KBM-7 (cell line): ENCODE results near the gene CCDC127.

Experiments used
- DNase-seq: peaks from one replicate; pipeline ENCODE4 v3.0.0-alpha.2; 2015
- in situ Hi-C: fragments of 300-500 bp; cut with MboI; formaldehyde crosslinking; loops from 2 replicates; pipeline ENCODE4 v1.14.3; 2020; ENCODE audit warnings: low sequenced_read_pairs, low pct_unique_long_range_greater_than_20kb, mixed read lengths

The CCDC127 gene

DNA sequence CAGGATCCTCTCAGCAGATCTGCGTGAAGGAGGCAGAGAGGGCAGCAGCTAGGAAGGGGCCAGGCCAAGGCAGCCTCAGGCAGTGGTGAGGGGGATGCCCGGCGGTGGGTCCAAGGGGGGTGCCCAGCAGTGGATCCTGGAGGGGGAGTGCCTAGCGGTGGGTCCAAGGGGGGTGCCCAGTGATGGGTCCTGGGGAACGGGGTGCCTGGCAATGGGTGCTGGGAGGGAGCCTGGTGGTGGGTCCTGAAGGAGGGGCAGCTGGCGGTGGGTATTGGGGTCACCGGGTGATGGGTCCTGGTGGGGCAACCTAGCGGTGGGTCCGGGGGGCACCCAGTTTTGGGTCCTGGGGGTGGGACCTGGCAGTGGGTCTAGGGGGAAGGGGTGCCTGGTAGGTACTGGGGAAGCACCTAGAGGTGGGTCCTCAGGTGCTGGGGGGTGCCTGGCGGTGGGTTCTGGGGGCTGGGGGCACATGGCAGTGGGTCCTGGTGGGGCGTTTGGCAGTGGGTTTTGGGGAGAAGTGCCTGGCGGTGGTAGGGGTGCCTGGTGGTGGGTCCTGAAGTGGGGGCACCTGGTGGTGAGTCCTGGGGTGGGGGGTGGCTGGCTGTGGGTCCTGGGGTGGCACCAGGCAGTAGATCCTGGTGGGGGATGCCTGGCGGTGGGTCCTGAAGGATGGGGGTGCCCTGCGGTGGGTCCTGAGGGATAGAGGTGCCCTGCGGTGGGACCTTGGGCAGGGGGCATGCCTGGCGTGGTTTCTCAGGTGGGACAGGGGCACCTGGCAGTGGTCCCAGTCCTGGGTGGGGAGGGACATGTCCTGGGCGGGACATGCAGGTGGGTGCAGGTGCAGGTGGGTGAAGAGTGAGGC is 24.8 kb downstream of the CCDC127 start:
- in situ Hi-C loops: no loop called here

DNA sequence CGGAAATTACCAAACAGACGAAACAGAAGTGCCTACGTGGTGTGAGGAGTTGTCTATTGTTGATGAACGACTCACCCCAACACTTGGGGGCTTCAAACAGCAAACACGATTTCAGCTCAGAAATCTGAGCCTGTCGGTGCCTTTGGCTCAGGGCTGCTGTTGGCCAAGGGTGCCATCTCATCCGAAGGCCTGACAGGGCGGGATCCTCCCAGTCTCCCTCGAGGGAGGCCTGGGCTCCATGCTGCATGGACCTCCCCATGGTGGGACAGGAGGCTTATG is 25.3 kb downstream of the CCDC127 start:
- DNase-seq: no peak
- in situ Hi-C loops: no loop called here

More for the DNA sequence above, 24.8 kb downstream of the CCDC127 start:
- DNase-seq: no peak

DNA sequence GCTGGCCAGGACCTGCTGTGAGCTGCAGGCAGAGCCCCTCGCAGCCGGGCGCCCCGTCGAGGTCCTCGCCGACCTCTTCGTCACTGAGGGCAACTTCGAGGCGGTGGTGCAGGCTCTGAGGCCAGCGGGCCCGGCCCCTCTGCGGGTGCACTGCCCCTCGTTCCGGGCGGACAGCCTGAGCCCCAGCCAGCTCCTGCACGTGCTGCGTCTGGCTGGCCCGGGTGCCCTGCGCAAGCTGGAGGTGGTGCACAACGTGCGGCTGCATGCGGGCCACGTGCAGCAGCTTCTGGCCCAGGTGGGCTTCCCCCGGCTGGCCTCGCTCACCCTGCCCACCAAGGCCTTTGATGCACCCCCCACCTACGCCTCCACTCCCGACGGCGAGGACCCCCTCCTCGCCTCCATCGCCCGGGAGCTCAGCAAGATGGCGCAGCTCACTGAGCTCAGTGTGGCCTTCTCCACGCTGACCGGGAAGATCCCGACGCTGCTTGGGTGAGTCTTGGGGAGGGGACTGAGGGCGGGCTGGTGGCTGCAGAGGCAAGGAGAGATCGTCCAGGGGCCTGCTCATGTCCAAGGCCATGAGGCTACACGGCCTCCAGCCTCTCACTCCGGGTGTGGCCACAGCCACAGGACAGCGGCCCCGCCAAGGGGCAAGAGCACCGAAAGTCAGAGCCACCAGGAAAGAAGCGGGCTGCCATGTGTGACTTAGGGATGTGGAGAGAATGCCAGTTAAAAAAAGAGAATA is 25.8 kb downstream of the CCDC127 start:
- in situ Hi-C loops: no loop called here
- no peak for DNase-seq

DNA sequence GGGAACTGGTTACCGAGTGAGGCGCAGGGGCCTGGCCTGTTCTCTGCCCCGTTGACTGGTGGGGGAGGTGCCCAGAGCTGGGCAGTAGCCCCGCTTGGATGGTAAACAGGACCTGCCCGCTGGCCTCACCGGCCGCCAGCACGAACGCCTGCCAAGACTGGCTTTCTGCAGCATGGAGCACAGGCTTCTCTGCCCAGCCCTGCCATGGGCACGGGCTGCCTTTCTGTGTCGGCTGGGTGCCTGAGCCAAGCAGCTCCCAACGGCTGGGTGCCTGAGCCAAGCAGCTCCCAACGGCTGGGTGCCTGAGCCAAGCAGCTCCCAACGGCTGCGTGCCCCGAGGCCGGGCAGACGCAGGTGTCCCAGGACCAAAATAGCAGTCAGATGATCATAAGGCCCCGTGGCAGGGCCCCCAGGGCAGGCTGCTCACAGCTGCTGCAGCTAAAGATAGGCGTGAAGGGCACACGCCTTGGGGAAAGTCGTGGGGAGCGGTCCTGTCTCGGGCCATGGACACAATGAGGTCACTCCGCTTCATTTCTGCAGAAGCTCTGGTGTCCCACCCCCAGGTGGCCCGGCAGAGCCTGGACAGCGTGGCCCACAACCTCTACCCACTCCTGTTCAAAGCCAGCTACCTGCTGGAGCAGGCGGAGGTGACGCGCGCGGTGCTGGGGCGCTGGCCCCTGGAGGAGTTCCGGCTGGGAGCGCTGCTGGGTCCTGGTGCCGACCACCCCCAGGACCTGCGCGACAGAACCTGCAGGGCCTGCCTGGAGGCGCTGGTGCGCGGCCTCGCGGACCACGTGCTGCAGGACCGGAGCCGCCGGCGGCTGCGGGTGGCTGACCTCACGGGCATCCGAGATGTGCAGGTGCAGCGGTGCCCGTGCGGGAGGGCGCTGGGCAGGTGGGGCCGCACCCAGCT is 26.7 kb downstream of the CCDC127 start, which contains the start of gene LRRC14B:
Gene LRRC14B, plus strand, starts transcription at position 460 of the 913 bp plus-strand sequence. Its CDS starts 44 bp downstream, at position 504.
- DNase-seq: no peak
- in situ Hi-C loops: no loop called here

DNA sequence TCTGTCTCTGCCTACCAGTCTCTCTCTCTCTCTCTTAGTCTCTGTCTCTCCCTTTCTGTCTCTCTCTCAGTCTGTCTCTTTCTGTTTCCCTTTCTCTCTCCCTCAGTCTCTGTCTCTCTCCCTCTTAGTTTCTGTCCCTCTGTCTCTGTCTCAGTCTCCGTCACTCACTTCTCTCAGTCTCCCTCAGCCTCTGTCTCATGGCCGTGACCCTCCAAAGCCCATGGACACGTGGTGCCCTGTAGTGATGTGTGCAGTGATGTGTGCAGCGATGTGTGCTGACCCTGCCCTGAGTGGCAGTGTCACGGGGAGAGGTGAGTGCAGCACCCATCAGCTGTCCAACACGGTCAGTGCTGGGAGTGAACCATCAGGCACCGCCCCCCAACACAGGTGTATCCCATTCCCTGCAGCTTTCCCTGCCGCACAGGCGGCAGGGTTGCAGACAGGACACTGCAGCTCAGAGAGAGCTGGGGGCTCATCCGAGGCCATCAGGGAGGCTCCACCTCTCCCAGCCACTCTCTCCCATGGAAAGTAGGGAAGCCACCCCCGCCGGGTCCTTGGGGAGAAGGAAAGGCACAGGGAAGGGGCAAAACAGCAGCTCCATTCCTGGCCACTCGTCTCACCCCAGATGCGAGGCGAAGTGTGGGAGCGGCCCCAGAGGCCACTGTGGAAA is 27.5 kb downstream of the CCDC127 start:
- in situ Hi-C loops: no loop called here
- no peak for DNase-seq

DNA sequence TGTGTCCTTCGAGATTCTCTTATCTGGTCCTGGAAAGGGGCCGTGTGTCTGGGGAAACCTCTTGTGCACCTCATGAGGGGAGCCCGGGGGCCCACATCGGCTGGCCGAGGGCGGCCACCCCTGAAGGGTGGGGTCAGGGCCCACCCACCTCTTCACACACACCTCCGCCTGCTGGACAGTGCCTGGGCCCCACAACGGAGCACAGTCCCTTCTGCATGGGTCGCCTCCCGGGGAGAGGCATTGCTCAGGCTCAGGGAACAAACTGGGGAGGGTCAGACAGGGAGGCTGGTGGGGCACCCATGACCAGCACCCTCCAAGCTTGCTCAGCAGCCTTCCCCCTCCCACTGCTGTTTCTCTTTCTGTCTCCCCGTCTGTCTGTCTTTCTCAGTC is 28.0 kb downstream of the CCDC127 start:
- in situ Hi-C loops: no loop called here
- DNase-seq: no peak

DNA sequence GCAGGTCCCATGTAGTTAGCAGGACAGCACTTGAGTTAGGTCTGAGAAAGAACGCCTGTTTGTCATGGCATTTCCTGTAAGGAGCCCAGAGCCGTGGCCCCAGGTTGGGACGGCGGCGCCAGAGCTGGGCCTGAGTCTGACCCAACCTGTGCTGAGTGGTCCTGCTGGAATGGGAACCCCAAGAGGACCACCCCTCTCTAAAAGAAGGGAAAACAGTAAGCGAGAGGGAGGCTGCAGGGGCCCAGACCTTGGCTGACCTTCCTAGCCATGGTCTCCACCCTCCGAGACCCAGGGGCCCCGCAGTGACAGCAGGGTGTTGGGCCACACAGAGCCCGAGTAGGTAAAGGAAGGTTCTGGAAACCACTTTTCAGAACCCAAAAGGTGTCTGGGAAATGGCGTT is 28.5 kb downstream of the CCDC127 start:
- in situ Hi-C loops: no loop called here

DNA sequence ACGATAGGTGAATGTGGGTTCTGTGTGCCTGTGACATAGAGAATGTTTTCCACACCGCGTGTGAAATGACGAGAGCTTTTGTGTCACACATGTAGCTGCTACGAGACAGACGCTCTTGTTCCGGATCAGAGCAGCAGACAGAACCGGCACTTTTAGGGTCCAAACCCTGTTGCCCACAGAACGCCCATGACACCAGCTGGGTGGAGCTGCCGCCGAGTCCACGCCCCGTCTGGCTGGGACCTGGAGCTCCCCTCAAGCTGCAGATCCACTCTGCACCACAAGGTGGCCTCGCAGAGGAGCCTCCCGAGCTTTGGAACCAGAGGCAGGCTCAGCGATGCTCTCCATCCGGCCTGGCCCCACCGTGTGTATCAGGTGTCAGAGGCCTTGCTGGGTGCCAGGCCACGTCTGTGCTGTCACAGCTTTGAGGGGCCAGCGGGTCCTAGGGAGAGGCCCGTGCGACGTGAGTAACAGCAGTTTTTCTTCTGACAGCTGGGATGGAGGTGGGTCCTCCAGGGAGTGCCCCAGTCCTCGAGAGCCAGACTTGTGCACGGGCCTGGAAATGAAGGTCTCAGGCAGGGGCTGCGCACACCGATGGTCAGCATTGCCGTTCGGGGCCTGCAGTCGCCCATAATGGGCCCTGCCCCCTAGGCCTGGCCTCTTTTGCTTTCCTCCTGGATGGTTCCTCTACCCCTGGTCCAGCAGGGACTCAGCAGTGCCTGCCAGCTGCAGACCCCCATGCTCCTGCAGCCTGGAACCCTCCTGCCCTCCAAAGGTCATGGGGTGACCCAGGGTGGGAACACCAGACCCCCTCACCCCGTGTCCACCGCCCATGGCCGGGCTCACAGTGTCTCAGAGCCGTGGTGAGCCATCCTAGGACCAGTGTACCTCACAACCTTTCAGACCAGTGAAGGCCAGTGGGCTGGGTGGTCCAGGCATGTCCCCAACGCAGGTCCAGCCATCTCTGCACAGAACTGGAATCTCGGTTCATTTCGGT is 29.2 kb downstream of the CCDC127 start:
- peak; percentile 85 for DNase-seq
- in situ Hi-C loops: no loop called here

More for the DNA sequence above, 28.5 kb downstream of the CCDC127 start:
- DNase-seq: no peak

DNA sequence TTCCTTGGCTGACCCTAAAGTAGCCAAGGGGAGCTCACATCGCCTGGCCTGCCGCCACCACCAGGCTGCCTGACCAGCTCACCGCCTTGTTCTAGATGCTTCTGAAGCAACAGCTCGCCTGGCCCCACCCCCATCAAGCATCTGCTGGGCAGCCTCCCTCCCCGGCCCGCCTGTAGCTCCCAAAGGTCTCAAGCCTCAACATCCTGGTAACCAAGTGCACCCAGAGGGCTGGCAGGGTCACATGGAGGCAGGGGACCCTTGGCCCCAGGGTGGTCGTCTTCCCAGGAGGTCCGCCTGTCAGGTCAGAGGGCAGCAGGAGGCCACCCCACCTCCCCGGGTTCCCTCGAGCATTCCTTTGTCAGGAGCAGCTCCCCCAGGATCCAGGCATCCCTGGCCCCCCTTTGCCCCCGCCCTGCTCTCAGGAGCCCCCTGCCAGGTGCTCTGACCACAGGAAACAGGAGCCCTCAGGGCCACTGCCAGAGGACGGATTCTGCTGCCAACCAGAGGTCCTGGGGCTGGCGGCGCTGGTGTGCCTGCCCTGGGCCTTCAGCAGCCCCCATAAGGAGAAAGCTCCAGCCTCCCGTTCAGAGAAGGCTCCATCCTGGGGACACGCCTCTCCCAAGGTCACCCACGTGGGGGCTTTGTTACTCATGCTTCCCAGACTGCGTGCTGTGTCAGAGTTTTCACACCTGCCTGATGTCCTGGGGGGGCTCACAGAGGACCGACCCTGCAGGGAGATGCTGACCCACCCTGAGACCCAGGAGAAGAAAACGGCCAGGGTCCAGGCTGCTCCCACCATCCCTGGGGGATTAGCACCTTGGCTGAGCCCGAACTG is 30.1 kb downstream of the CCDC127 start:
- no peak for DNase-seq

DNA sequence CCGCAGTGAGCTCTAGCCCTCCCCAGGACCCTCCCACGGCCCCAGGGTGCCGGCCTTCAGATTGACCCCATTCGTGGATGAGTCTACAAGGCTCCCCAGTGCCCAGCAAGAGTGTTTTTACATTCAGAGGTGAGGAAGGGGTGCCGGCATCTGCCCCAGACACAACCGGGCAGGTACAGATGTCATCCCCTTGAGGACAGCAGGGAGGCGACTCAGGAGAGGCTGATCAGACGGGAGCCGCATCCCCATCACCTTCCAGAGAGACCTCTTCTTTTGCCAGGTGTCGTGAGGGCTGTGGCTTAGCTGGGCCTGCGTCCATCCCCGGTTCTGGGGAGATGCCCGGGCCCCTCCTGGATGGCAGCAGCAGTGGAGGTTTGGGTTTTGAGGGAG is 30.9 kb downstream of the CCDC127 start:
- in situ Hi-C loops: no loop called here
- DNase-seq: no peak

More for the DNA sequence above, 30.1 kb downstream of the CCDC127 start:
- in situ Hi-C loops: no loop called here

DNA sequence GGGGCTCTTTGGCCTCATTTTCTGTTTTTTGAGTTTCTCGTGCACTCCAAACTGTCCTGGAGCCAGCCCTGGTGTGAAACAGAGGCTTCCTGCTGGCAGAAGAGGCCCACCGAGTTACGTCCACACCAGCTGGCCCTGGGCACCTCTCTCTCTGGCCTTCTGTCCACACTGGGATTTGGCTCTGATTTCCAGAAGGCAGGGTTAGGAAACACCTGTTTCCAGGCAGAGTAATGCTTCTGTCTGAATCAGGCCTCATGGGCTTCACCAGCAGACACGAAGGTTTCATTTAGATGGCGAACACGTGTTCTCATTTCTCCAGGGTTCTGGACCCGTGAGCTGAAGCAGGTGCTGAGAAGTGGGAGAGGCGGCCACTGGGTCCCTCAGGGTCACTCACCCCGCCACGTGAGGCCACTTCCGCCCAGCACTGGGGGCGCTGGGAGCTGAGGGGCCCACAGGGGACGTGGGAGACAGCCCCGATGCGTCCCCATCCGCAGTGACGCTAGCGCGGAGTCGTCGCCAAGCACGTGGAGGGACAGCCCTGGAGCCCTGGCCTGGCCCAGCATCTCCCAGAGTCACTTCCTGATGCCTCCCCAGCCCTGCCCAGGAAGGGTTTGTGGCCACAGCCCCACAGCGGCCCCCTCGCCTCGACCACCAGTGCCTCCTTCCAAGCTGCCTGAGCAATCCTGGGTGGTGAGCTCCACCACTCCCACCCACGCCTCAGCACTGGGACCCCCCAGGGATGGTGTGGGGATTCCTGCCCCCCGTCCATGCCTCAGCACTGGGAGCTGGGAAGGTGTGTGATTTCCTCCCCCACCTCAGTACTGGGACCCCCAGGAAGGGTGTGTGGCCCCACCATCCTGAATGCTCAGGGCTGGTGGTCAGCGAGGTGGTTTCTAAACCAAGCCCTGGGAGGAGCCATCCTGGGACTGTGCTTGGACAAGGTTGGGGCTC is 31.6 kb downstream of the CCDC127 start:
- in situ Hi-C loops: no loop called here
- DNase-seq: no peak

DNA sequence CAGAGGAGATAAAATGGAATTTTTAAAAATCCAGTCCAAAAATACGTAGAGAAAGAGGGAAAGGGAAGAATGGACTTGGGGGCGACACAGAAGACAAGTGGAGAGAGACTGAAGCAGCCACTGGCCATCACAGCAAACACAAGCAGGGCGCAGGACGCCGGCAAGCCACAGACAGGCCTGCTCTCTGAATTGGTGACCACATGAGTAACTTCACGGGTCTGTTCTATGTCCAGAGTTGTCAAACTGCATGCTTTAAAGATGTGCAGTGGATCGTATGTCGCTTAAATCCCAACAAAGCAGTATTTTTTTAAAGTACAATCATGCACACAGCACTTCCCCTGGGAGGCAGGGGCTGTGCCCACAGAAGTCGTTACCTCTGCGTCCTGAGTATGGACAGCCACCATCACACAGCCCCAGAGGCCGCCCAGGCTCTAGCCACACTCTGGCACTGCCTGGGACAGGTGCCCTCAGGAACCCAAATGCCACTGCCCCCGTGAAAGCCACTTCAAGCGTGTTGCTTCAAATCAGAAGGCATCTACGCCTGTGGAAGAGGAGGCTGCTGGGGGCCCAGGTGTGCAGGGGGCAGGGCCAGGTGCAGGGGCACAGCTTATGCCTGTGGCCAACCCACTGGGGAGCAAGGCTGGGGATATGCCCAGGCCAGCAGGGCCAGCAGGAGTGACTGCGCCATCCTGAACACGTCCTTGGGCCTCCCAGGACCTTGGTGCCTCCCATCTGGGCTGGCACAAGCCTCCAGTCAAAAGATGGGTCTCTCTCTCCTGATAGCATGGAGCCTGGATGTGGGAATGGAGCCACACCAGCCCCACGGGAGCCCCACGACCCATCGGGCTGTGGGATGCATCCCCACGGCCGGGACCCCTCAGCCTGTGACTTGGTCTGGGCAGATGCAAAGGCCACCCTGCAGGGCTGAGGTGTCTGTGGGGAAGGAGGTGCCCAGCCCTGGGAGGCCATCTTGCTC is 32.6 kb downstream of the CCDC127 start:
- in situ Hi-C loops: no loop called here
- DNase-seq: no peak

DNA sequence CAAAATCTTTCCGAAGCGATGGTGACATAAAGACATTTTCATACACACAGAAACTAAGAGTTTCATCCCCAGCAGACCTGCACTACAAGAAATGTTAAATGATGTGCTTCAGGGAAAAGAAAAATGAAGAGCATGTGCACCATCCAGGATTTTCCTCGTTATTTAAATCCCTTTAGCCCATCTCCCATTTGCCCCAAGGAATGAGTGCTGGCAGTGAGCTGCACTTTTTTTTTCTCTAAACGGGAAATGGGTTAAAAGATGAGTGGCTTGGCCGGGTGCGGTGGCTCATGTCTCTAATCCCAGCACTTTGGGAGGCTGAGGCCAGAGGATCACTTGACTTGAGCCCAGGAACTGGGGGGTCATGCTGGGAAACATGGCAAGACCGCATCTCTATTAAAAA is 33.5 kb downstream of the CCDC127 start:
- no peak for DNase-seq
- in situ Hi-C loops: no loop called here

DNA sequence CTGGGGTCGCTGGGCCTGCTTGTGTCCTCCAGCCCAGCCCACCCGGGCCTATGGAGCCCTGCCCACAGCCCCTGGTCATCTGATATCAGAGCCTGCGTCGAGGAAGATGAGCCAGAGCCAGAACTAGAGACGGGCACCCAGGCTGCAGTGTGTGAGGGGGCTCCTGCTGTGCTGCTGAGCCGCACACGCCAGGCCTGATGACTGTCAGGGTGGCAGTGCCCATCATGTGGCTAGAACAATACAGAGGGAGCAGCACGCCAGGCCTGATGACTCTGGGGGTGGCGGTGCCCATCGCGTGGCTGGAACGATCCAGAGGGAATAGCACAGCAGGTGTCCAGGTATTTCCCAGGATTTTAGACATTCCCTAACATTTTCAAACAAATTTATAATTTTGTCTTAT is 35.8 kb downstream of the CCDC127 start:
- DNase-seq: no peak
- in situ Hi-C loops: no loop called here

DNA sequence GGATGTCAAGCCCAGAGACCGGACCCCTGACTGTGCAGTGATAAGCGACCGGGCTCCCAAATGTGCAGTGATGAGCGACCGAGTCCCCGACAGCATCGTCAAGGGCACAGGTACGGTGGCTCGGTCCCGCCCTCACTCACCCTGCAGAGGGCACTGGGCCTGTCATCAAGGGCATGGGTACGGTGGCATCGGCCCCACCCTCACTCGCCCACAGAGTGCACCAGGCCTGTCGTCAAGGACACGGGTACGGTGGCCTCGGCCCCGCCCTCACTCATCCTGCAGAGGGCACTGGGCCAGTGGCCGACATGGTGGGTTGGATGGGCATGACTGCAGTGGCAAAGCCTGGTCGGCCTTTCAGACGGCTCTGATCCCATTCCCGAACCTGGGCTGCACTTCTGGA is 36.4 kb downstream of the CCDC127 start:
- in situ Hi-C loops: no loop called here
- no peak for DNase-seq
